HG03066 (cell line): Measurements from ENCODE around the gene CLCA1.

ENCODE experiments used
- ATAC-seq: cut with Tn5 transposase; IDR thresholded peaks from one replicate; pipeline ENCODE4 v1.9.1; 2021; ENCODE audit warnings: low read depth; ENCODE audit not compliant: unreplicated experiment

The CLCA1 gene

DNA sequence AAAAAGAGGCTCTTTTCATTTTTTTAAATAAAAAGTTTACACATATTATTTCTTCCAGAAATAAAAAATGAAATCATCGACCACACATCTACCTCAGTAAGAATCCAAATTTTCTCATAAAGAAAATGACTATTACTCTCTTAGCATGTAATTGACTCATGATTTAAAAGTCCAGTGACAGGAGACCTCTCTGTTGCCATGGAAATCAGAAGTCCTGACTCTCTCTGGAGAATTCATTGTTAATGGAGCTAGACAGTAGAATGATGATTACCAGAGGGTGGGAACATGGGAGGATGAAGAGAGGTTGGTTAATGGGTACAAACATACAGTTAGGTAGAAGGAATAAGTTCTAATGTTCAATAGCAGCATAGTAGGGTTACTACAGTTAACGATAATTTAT is 73.1 kb downstream of the CLCA1 start:
- no peak for ATAC-seq

- ATAC-seq: no peak
Observed at GRCh38 chr1:86542631-86543030, 73.9 kb downstream of the CLCA1 start.

DNA sequence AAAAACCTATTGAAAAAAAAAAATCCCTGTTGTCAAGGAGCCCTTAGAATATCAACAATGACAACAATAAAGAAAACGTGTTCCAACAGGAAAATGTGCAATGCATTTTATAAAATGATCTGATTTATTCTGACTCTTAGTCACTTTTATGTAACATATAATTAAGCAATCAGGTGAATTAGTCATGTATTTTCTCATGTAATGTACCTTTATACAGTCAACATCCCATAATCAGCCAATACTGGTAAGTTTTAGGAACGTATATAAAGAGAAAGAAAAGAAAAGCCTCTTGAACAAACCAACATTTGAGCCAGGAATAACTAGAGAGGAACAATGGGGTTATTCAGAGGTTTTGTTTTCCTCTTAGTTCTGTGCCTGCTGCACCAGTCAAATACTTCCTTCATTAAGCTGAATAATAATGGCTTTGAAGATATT is 78.1 kb downstream of the CLCA1 start, which contains the start of gene CLCA4:
CLCA4 (plus strand) TSS at position 292 of the 435 bp plus-strand sequence; CDS start at position 334, 42 bp downstream.
- ATAC-seq: no peak

DNA sequence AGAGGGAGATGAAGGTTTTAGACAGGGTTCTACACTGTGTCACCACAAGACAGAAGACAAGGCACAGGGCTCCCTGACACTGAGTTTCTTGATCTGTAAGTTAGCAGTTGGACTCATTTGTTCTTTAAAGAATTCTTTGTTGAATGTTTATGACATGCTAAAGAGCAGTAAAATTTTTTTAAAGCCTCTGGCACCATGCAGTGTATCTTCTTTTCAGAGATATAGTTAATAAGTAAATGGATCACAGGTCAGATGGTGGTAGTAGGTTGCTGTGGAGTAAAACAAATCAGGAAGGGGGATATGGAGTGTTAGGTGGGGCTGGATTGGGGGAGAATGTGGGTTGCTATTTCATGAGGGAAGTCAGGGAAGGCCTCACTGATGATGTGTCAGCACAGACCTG is 80.1 kb downstream of the CLCA1 start:
- no peak for ATAC-seq
